H1 (cell line): ENCODE measurements around the gene VWF. TPM values are rescaled to one million over a fixed set of nuclear protein-coding genes. Genes with fewer than 3 reads are reported as not detected.

Source experiments
- CTCF ChIA-PET: fragments of 300-600 bp; sonication (Branson Sonifier 250); formaldehyde crosslinking; loops from one replicate; lab custom pipeline; 2021; ENCODE audit not compliant: partially characterized antibody; lab: Charles Lee
- POLR2A ChIA-PET: fragments of 300-600 bp; sonication (Branson Sonifier 250); formaldehyde crosslinking; loops from one replicate; lab custom pipeline; 2021; ENCODE audit warnings: inconsistent platforms; ENCODE audit not compliant: partially characterized antibody; lab: Charles Lee
- DNase-seq, 2 experiments: peaks; one replicate each; pipeline versions ENCODE4 v3.0.0 to v3.0.0-alpha.2; 2010 to 2022; ENCODE audit warnings: low spot score in 2 of 2, low read depth in 1 of 2, mixed read lengths in 1 of 2
- FAIRE-seq: peaks from 2 replicates; lab custom pipeline; 2011; peaks lifted over from hg19 to GRCh38; lab: Jason Lieb, UNC
- H2AFZ ChIP-seq: 2 replicates; pipeline ENCODE4 v1.8.1; 2012; ENCODE audit warnings: low read length, inconsistent platforms
- H2AK5ac ChIP-seq: 2 replicates; pipeline ENCODE4 v1.6.1; 2013; ENCODE audit warnings: low read depth, low read length
- H2BK120ac ChIP-seq: replicated peaks from 2 replicates; pipeline ENCODE3; 2013; ENCODE audit warnings: low read depth, low read length, inconsistent platforms
- H2BK12ac ChIP-seq: 2 replicates; pipeline ENCODE4 v1.6.1; 2013; ENCODE audit warnings: low read depth, low read length
- H2BK15ac ChIP-seq: 2 replicates; pipeline ENCODE4 v1.6.1; 2013; ENCODE audit warnings: low read length
- H2BK20ac ChIP-seq: 2 replicates; pipeline ENCODE4 v1.6.1; 2013; ENCODE audit warnings: low read length
- H2BK5ac ChIP-seq: 2 replicates; pipeline ENCODE4 v1.6.1; 2013; ENCODE audit warnings: low read depth, low read length
- H3K14ac ChIP-seq: 2 replicates; pipeline ENCODE4 v1.6.1; 2013; ENCODE audit warnings: inconsistent platforms; ENCODE audit not compliant: insufficient read length
- H3K18ac ChIP-seq: 2 replicates; pipeline ENCODE4 v1.6.1; 2013; ENCODE audit warnings: low read length; ENCODE audit errors: extremely low read depth
- H3K23ac ChIP-seq: 2 replicates; pipeline ENCODE4 v1.6.1; 2013; ENCODE audit warnings: inconsistent platforms; ENCODE audit not compliant: insufficient read length
- H3K23me2 ChIP-seq: 2 replicates; pipeline ENCODE4 v1.6.1; 2013; ENCODE audit warnings: low read depth, low read length
- H3K27ac ChIP-seq: 2 replicates; pipeline ENCODE4 v1.6.1; 2011; ENCODE audit warnings: low read depth, low read length, inconsistent platforms
- H3K27me3 ChIP-seq, 4 experiments: replicated peaks in 1 of 4; 1 replicate in 1 of 4; 2 replicates in 3 of 4; pipeline versions ENCODE4 v1.6.1 to v1.8.1; 2011 to 2013; ENCODE audit warnings: low read length in 3 of 4, mild to moderate bottlenecking in 3 of 4, inconsistent platforms in 2 of 4, mixed read lengths in 2 of 4, moderate library complexity in 1 of 4; ENCODE audit not compliant: control insufficient read depth in 3 of 4, insufficient read depth in 3 of 4; ENCODE audit errors: extremely low read depth in 1 of 4
- H3K36me3 ChIP-seq, 4 experiments: 2 replicates each; pipeline versions ENCODE4 v1.6.1 to v1.8.1; 2011 to 2013; ENCODE audit warnings: mild to moderate bottlenecking in 4 of 4, low read length in 3 of 4, moderate library complexity in 2 of 4, control low read depth in 1 of 4, inconsistent platforms in 1 of 4; ENCODE audit not compliant: insufficient read depth in 4 of 4, control insufficient read depth in 2 of 4
- H3K4ac ChIP-seq: replicated peaks from 2 replicates; pipeline ENCODE3; 2013; ENCODE audit warnings: low read length, low read depth, mixed read lengths, inconsistent platforms; ENCODE audit not compliant: insufficient read length
- H3K4me1 ChIP-seq, 4 experiments: replicated peaks in 1 of 4; 1 replicate in 1 of 4; 2 replicates in 3 of 4; pipeline versions ENCODE4 v1.6.1 to v1.8.1; 2011 to 2013; ENCODE audit warnings: low read length in 3 of 4, inconsistent platforms in 2 of 4, mixed read lengths in 1 of 4; ENCODE audit not compliant: insufficient read depth in 4 of 4, control insufficient read depth in 3 of 4
- H3K4me2 ChIP-seq, 2 experiments: 2 replicates each; pipeline versions ENCODE4 v1.6.1 to v1.8.1; 2011 to 2013; ENCODE audit warnings: low read depth in 2 of 2, low read length in 2 of 2, control low read depth in 1 of 2, inconsistent platforms in 1 of 2, mild to moderate bottlenecking in 1 of 2; ENCODE audit not compliant: insufficient read depth in 1 of 2
- H3K4me3 ChIP-seq, 4 experiments: fragments of 200-600, 300-600 bp in 1 of 4; sonication (generic), shearing (Covaris generic), sonication (Bioruptor Twin) in 1 of 4; 2 replicates each; pipeline versions ENCODE4 v1.5.1 to v1.8.1; 2011 to 2016; ENCODE audit warnings: low read length in 4 of 4, low read depth in 3 of 4, control low read depth in 2 of 4, inconsistent platforms in 2 of 4, mild to moderate bottlenecking in 2 of 4, mixed read lengths in 1 of 4, moderate library complexity in 1 of 4; ENCODE audit not compliant: insufficient read depth in 2 of 4; ENCODE audit errors: extremely low read depth in 1 of 4
- H3K56ac ChIP-seq: replicated peaks from 2 replicates; pipeline ENCODE3; 2013; ENCODE audit warnings: low read depth, mild to moderate bottlenecking, mixed read lengths, low read length, inconsistent platforms; ENCODE audit not compliant: insufficient read length
- H3K79me1 ChIP-seq: 2 replicates; pipeline ENCODE4 v1.6.1; 2013; ENCODE audit warnings: low read depth, low read length, control low read depth
- H3K79me2 ChIP-seq, 2 experiments: 2 replicates each; pipeline versions ENCODE4 v1.6.1 to v1.8.1; 2012 to 2013; ENCODE audit warnings: low read length in 2 of 2, mild to moderate bottlenecking in 2 of 2, inconsistent platforms in 1 of 2; ENCODE audit not compliant: insufficient read depth in 2 of 2, control insufficient read depth in 1 of 2
- H3K9ac ChIP-seq, 4 experiments: replicated peaks in 1 of 4; 1 replicate in 1 of 4; 2 replicates in 3 of 4; pipeline versions ENCODE4 v1.6.1 to v1.8.1; 2011 to 2013; ENCODE audit warnings: low read depth in 3 of 4, low read length in 3 of 4, control low read depth in 2 of 4, mild to moderate bottlenecking in 2 of 4, moderate library complexity in 2 of 4, inconsistent platforms in 1 of 4; ENCODE audit errors: extremely low read depth in 1 of 4
- H3K9me3 ChIP-seq, 2 experiments: 2 replicates each; pipeline versions ENCODE4 v1.6.1 to v1.8.1; 2012 to 2013; ENCODE audit warnings: mild to moderate bottlenecking in 2 of 2, moderate library complexity in 2 of 2, control low read depth in 1 of 2, inconsistent platforms in 1 of 2, low read depth in 1 of 2, low read length in 1 of 2, mixed read lengths in 1 of 2; ENCODE audit not compliant: insufficient read depth in 2 of 2
- H4K20me1 ChIP-seq, 2 experiments: replicated peaks in 1 of 2; 2 replicates each; pipeline versions ENCODE3 to v1.8.1; 2011 to 2013; ENCODE audit warnings: inconsistent platforms in 2 of 2, low read length in 2 of 2, mild to moderate bottlenecking in 1 of 2; ENCODE audit not compliant: insufficient read depth in 2 of 2, control insufficient read depth in 1 of 2
- H4K5ac ChIP-seq: 2 replicates; pipeline ENCODE4 v1.6.1; 2013; ENCODE audit warnings: low read length, low read depth, mixed read lengths, inconsistent platforms; ENCODE audit not compliant: insufficient read length
- H4K8ac ChIP-seq: 2 replicates; pipeline ENCODE4 v1.8.0; 2013; ENCODE audit warnings: mild to moderate bottlenecking, moderate library complexity, low read length, inconsistent platforms; ENCODE audit not compliant: insufficient read depth; ENCODE audit errors: extremely low read depth
- H4K91ac ChIP-seq: replicated peaks from 2 replicates; pipeline ENCODE3; 2013; ENCODE audit warnings: low read length, mixed read lengths, inconsistent platforms; ENCODE audit not compliant: insufficient read length
- CTBP2 ChIP-seq: IDR thresholded peaks from 2 replicates; pipeline ENCODE4 v1.7.0; 2011; ENCODE audit warnings: borderline replicate concordance, mild to moderate bottlenecking, moderate library complexity, mixed read lengths, low read length; ENCODE audit not compliant: insufficient read depth, insufficient read length
- HDAC6 ChIP-seq: IDR thresholded peaks from one replicate; pipeline ENCODE4 v1.7.1; 2012; ENCODE audit warnings: low read depth, mild to moderate bottlenecking, inconsistent platforms, low read length, moderate library complexity
- PHF8 ChIP-seq: fragments of 200-600 bp; sonication (generic); conservative IDR thresholded peaks from 2 replicates; pipeline ENCODE4 v1.7.1; 2012; ENCODE audit warnings: low read depth, mild to moderate bottlenecking, inconsistent platforms, low read length, moderate library complexity
- WGBS, 2 experiments: shearing (Covaris generic) in 1 of 2; methylation state at CpG; one replicate each; pipeline versions ENCODE4 v1.1.6 to v1.1.7; 2013 to 2015; ENCODE audit warnings: low lambda C conversion rate in 2 of 2, mixed read lengths in 2 of 2, inconsistent platforms in 1 of 2, low coverage in 1 of 2, missing lambda C conversion rate in 1 of 2; ENCODE audit not compliant: insufficient replicate concordance in 2 of 2, insufficient coverage in 1 of 2, insufficient read length in 1 of 2; ENCODE audit errors: extremely low coverage in 1 of 2, missing lambda C conversion rate in 1 of 2; 5-methylcytosine and 5-hydroxymethylcytosine counted together
- polyA plus RNA-seq, 7 experiments: library from polyadenylated mRNA; depleted of rRNA in 3 of 7; stranded (reverse) in 5 of 7; unstranded in 2 of 7; fragments of >200 nt in 5 of 7; fragments of 200-250 nt in 2 of 7; gene quantifications; 1 replicate in 5 of 7; 2 replicates in 1 of 7; 4 replicates in 1 of 7; pipeline versions ENCODE4 v1.2.1 to v1.2.3, GENCODE V29; 2011 to 2013; ENCODE audit warnings: missing spikeins in 2 of 7, mixed read lengths in 2 of 7
- total RNA-seq: library from RNA; stranded (reverse); fragmentation: NEBNext Ultra II Directional; extraction: Animal tissue kit (Norgen Biotek cat#: 25700); gene quantifications from 2 replicates; pipeline ENCODE4 v1.2.1, GENCODE V29; 2021

The VWF gene
- total and polyA plus RNA-seq, 2 of the 8 experiments (the other 6 are each of a cell fraction or from before 2014, with no cell fraction given) = 0.39 to 0.60 TPM

GRCh38 chr12:5987573-5987972, 136.9 kb downstream of the VWF start:
- POLR2A ChIA-PET = interaction anchor here (1.8 to 2.7 kb wide), 2 partner anchors 47 to 51 kb away, joined by 5 to 21 read pairs; no protein-coding TSS in a partner anchor

More at GRCh38 chr12:5987573-5987972, 136.9 kb downstream of the VWF start:
- TF ChIP-seq CTBP2 = no peak
- TF ChIP-seq HDAC6 = no peak
- no peak for TF ChIP-seq PHF8
- TF ChIP-seq, all 59 proteins: peak for 0
- DNase-seq = no peak
- Histone ChIP-seq H4K5ac (no peak overlapping the region), H3K4ac (no peak overlapping the region), H3K36me3 (no peaks in the 10 kb centered on the region), H4K8ac (no peak overlapping the region), H3K9ac (no peak overlapping the region), H3K18ac (no peak overlapping the region), H3K9me3 (no peaks in the 10 kb centered on the region), H3K27me3 (no peaks in the 10 kb centered on the region), H3K4me1 (peaks cover 2 to 6% (median 4%) of the 10 kb centered on the region in 4 experiments; a peak in 6 of 7 replicates), H2BK12ac (no peak overlapping the region), H3K23ac (no peak overlapping the region), H2BK20ac (no peak overlapping the region), H2BK15ac (no peak overlapping the region), H3K79me2 (no peaks in the 10 kb centered on the region), H4K20me1 (no peaks in the 10 kb centered on the region), H3K23me2 (no peaks in the 10 kb centered on the region; the same call in 1 of the 2 replicates), H2BK5ac (no peak overlapping the region), H3K4me2 (no peak overlapping the region), H3K4me3 (no peak overlapping the region), H3K27ac (no peak overlapping the region), H2AFZ (no peak overlapping the region), H3K79me1 (no peaks in the 10 kb centered on the region), H2AK5ac (no peak overlapping the region), H4K91ac (no peak overlapping the region), H3K14ac (no peak overlapping the region), H2BK120ac (no peak overlapping the region), H3K56ac (no peak overlapping the region)
- WGBS, 2 experiments = 92% methylated on average over 5 of the region's 5 CpGs; no CpG with 5 or more reads in 1 of the 2 experiments
- no peak for FAIRE-seq
- CTCF ChIA-PET = interaction anchor here (0.7 to 8.1 kb wide), 35 partner anchors 10 to 834 kb away, joined by 3 to 412 read pairs (median 5); no protein-coding TSS in a partner anchor
